NCI-H187 (cell line): ENCODE measurements around the gene CRIP1.

Experiments used
- DNase-seq, 2 experiments: peaks; one replicate each; lab custom pipeline; 2025; lab: John Stamatoyannopoulos, UW

CRIP1 gene

DNA sequence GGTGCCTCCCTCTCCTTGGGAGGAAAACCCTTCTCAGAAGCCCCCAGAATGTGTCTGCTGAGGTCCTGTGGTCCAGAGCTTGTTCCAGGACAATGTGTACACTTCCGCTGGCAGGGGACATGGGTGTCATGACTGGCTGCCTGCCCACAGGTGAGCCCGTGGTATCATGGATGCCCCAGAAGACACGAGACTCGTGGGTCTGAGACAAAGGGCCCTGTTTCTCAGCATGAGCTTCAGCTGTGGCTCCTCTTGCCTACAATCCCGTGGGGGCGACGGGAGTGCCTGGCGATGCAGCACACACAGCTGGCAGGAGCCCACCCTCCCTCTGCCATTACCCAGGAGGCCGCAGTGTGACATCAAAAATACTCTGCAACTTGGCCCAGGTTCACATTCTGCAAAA, 46.7 kb downstream of the CRIP1 start:
- no peak for DNase-seq

DNA sequence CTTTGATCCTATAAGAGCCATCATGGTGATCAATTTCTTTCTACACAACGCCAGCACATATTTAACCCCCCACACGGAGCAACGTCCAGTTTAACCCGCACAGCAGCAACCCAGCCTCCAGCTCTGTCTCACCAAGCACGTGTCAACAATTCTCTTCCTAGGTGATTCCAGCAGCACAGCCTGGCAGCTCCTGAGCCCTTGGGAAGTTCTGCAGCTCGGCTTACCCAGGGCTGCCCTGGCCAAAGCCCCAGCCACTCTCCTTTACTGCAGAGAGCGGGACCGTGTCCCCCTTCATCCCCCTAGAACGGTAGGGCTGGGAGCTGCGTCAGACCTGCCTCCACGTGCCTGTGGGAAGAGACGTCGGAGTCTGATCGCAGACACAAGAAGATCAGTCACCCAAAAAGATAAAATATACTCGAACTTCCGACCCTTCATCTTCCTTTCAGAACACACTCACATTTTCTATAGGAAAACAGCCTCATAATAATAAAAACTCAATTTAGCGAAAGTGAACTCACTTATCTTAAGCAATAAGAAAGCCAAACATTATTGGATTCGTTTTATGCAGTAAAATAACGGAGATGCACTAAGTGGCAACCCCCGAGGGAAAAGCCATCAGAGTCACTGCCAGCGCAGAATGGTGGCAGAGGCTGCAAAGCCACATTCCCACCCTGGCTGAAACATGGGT, 47.3 kb downstream of the CRIP1 start:
- no peak for DNase-seq

DNA sequence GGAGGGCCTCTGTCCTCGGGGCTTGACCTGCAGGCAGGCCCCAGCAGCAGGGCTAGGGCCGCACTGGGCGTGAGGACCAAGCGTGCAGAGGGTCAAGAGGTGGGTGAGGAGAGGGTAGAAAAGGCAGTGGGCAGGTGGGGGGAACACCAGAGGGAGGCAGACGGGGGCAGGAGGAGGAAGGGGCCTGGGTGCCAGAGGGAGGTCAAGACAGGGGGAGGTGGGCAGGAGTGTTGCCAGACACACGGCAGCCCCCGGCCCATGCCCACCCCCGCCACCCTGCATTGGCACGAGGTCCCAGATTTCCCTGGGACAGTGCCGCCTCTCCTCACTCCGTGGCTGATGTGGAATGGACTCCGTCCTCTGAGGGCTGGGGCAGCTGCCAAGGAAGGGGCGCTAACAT, 47.9 kb downstream of the CRIP1 start:
- no peak for DNase-seq

DNA sequence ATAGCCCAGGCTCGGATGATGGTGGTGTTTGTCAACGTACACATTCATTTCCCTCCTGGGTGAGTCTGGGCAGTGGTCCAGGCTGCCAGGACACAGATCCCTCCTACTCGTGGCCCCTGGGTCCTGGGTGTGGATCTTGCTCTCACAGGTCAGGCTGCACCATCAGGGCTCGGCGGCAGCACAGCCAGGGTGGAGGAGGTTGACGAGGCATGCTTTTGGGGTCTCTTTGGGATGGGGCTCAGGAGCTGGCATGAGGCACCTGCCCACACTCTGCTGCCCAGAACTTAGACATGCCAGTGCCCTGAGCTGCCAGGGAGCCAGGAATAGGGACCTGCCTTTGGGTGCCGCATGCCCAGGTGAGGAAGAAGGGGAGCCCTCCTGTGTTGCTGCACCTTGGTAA, 49.4 kb downstream of the CRIP1 start:
- no peak for DNase-seq

DNA sequence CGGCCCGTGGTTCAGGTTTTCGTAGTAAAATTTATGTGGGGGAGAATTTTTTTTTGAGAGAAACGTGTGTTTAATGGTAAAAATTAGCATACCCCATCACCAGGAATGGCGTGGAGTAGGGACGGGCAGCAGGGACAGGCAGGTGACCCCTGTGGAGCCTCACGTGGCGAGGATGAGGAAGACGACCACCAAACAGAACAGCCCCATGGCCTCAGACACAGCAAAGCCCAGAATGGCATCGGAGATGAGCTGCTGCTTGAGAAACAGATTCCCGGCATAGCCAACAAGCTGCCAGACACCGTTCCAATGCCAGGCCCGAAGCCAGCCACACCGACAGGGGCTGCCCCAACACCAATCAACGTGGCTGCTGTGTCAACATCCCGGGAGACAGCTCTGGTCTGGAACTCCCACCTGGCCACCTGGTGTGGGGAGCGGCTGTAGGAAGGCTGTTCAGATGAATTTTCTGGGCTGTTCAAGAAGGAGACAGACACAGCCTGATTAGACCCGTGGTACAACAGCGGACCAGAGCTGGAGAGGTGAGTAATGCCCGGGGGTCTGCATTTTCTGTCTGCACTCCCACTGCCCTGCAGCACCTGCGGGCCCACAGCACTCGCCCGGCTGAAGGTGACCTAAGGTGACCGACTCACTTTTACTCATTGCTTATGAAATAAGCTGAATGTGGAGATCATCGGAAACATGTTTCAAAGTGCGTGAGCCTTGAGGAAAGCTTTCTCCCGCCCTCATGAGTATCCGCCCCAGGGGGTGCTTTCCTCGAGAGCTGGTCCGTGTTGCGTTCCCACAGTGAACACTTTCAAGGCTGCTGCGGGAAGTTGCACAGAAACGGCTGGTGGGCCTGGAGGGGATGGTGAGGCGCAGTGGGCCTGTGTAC, 50.2 kb downstream of the CRIP1 start:
- no peak for DNase-seq

DNA sequence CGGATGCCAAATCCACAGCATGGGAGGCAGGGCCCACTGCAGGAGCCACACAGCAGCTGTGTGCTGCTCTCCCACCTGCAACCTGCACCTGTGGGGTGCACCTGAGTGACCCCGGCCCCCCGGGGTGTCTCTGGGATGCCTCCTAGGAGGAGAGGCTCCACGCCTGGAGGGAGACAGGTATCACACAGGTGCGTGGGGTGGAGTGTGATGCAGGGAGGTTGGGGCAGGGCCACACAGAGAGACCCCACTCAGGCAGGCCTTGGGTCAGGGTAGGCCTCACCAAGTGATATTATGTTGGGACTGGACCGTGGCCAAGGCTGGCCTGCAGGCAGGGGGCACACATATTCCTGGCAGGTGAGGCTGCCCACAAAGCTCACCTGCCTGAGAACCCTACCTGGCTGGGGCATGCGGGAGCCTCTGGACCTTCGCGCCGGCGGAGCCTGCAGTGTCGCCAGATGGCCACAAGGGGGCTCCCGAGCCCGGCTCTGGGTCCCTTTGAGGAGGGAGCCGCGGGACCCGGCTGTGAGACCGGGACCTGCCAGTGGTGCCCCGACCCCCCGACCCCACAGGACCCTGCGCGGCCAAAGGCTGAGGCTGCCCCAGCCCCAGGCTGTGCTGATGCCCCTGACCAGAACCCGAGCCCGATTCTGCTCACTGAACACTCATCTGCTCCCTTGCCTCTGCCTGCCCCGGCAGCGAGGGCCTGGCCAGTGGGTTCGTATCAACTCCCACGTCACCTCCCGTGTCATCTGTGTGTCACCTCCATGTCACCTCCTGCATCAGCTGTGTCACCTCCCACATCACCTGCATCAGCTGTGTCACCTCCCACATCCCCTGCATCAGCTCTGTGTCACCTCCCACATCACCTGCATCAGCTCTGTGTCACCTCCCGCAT, 51.1 kb downstream of the CRIP1 start:
- no peak for DNase-seq
